Thyroid gland (tissue), 4 donors: ENCODE data around the gene FNDC3B.

Experiments used
- CTCF ChIP-seq, 6 experiments: fragments of 200-600 bp in 3 of 6; fragments of 450-650 bp in 3 of 6; sonication (generic) in 3 of 6; IDR thresholded peaks; one replicate each; pipeline ENCODE4 v1.5.1; 2016 to 2019; ENCODE audit warnings: antibody characterized with exemption in 6 of 6, mild to moderate bottlenecking in 2 of 6, inconsistent platforms in 1 of 6, moderate library complexity in 1 of 6
- POLR2A ChIP-seq, 2 donors: fragments of 450-650 bp; IDR thresholded peaks; one replicate each; pipeline ENCODE4 v1.6.1; 2017; ENCODE audit warnings: antibody characterized with exemption in 2 of 2, mild to moderate bottlenecking in 2 of 2, moderate library complexity in 1 of 2

DNA sequence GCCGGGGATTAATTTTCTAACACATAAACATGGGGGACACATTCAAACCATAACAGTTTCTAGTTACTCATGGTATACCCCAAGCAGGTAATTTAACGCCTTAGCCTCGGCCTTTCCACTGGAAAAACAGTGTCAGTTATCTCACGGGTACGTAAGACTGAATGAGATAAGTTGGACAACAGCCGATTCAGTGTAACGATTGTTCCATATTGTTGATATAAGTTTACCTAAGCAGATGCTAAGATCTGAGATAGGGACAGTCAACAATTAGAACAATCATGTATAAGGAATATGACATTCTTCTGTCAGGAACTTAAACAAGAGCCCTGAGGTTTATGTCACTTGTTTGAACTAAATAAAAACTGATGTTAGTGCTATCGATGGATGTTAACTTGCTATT lies 278.1 kb downstream of the FNDC3B start:
- TF ChIP-seq CTCF (IDR thresholded peaks at IDR 0.05) (no peak), POLR2A (IDR thresholded peaks at IDR 0.05) (no peak)
